ENCODE measurements around the gene TDRD9.

TDRD9 gene

GRCh38 chr14:104100171-104101085, 172.2 kb downstream of the TDRD9 start:
- H3K27ac ChIP-seq: no peak overlapping the region
- TF ChIP-seq, protein P1, sequence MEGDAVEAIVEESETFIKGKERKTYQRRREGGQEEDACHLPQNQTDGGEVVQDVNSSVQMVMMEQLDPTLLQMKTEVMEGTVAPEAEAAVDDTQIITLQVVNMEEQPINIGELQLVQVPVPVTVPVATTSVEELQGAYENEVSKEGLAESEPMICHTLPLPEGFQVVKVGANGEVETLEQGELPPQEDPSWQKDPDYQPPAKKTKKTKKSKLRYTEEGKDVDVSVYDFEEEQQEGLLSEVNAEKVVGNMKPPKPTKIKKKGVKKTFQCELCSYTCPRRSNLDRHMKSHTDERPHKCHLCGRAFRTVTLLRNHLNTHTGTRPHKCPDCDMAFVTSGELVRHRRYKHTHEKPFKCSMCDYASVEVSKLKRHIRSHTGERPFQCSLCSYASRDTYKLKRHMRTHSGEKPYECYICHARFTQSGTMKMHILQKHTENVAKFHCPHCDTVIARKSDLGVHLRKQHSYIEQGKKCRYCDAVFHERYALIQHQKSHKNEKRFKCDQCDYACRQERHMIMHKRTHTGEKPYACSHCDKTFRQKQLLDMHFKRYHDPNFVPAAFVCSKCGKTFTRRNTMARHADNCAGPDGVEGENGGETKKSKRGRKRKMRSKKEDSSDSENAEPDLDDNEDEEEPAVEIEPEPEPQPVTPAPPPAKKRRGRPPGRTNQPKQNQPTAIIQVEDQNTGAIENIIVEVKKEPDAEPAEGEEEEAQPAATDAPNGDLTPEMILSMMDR (IDR thresholded peaks at IDR 0.05): no peak
- H3K4me3 ChIP-seq: no peak overlapping the region
- no peak for DNase-seq (ENCODE audit: low spot score)

- Histone ChIP-seq H3K27ac (no peak overlapping the region), H3K4me3 (no peak overlapping the region)
- TF ChIP-seq, protein P1 (IDR thresholded peaks at IDR 0.05): no peak
- no peak for DNase-seq (ENCODE audit: low spot score)
These were observed 172.9 kb downstream of the TDRD9 start for GRCh38 chr14:104101086-104101621.

DNA sequence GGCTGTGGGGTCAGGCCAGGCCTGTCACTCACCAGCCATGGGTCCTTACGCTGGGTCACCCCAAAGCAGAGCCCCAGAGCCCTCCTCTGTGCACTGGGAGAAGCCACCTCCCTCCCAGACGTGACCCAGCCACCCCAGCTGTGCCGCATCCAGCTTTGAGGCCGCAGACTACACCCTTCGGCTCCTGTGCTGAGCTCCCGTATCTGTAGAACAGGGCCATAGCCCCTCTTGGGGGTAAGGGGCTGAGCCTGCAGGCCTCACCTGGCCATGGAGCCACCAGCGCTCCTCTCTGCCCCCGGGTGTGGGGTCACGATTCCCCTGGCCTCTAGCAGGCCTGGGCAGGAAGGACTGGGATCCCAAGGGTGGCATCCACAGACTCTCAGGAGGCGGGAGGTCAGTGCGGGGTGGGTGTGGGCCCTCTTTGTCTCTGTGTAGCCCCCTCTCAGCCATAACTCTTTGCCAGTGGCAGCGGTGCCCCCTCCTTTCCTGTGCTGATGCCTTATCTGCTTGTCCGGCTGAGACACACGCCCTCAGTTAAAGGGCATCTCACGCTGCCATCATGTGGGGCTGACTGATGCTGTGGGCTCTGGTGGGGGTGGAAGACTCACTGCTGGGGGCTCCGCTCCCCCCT, 173.5 kb downstream of the TDRD9 start:
- TF ChIP-seq, protein P1 (IDR thresholded peaks at IDR 0.05): no peak
- no peak overlapping the region for H3K4me3 ChIP-seq
- no peak overlapping the region for H3K27ac ChIP-seq
- no peak for DNase-seq (ENCODE audit: low spot score)
